WTC11 (cell line): ENCODE results near the gene HTR4.

ENCODE experiments used
- AFF4 ChIP-seq: sonication (generic); formaldehyde crosslinking; IDR thresholded peaks from 2 replicates; pipeline ENCODE4 v1.8.1; 2023; ENCODE audit warnings: mild to moderate bottlenecking, missing genetic modification reagents, borderline replicate concordance
- CTCF ChIP-seq: fragments of 200-600 bp; IDR thresholded peaks from 2 replicates; pipeline ENCODE4 v1.8.0; 2022; ENCODE audit warnings: antibody characterized with exemption
- FOXP1 ChIP-seq: sonication (generic); formaldehyde crosslinking; IDR thresholded peaks from 2 replicates; pipeline ENCODE4 v1.8.0; 2022; ENCODE audit warnings: missing genetic modification reagents, mild to moderate bottlenecking, moderate library complexity, borderline replicate concordance
- JUN ChIP-seq: sonication (generic); formaldehyde crosslinking; IDR thresholded peaks from 2 replicates; pipeline ENCODE4 v1.8.0; 2023; ENCODE audit warnings: mild to moderate bottlenecking, missing genetic modification reagents
- MAX ChIP-seq: sonication (generic); formaldehyde crosslinking; IDR thresholded peaks from 2 replicates; pipeline ENCODE4 v1.8.0; 2022; ENCODE audit warnings: mild to moderate bottlenecking, missing genetic modification reagents
- RELA ChIP-seq: sonication (generic); formaldehyde crosslinking; IDR thresholded peaks from 2 replicates; pipeline ENCODE4 v1.8.1; 2022; ENCODE audit warnings: missing genetic modification reagents, mild to moderate bottlenecking, borderline replicate concordance
- TP53 ChIP-seq: sonication (generic); formaldehyde crosslinking; IDR thresholded peaks from 2 replicates; pipeline ENCODE4 v1.8.1; 2023; ENCODE audit warnings: mild to moderate bottlenecking, missing genetic modification reagents
- ZNF512 ChIP-seq: sonication (generic); formaldehyde crosslinking; IDR thresholded peaks from 2 replicates; pipeline ENCODE4 v1.8.1; 2022; ENCODE audit warnings: missing genetic modification reagents, borderline replicate concordance
- ZNF532 ChIP-seq: fragments of 250-450 bp; sonication (Bioruptor Pico); IDR thresholded peaks from 2 replicates; pipeline ENCODE4 v1.9.0; 2021; ENCODE audit warnings: mild to moderate bottlenecking, borderline replicate concordance
- TF ChIP-seq, protein P1 (sequence below): sonication (generic); formaldehyde crosslinking; IDR thresholded peaks from 2 replicates; pipeline ENCODE4 v1.8.1; 2022; ENCODE audit warnings: low read depth, missing genetic modification reagents, borderline replicate concordance

DNA sequence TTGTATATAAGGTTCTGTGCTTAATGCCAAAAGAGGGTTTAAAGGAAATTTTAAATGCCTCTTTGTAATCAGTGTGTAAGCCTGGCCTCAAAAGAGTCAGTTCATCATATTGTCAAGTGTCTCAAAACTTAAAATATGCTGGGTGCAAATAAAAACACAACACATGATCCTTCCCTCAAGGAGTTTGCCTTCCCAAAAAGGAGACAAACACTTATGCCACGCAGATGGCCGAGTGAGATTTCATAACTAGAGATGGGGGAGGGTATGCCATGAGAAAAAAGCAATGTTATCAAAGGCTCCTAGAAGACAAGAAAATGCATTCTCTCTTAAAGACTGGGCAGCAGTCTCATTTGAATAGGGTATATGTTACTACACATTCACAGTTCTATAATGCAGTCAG, 215.4 kb downstream of the HTR4 start:
- TF ChIP-seq CTCF: no peak
- TF ChIP-seq TP53 (CRISPR knock-in tag): no peak
- TF ChIP-seq JUN (CRISPR knock-in tag): no peak
- no peak for TF ChIP-seq AFF4 (CRISPR knock-in tag)
- no peak for TF ChIP-seq FOXP1 (CRISPR knock-in tag)
- no peak for TF ChIP-seq RELA (CRISPR knock-in tag)
- no peak for TF ChIP-seq MAX (CRISPR knock-in tag)
- TF ChIP-seq ZNF512 (CRISPR knock-in tag): no peak
- no peak for TF ChIP-seq ZNF532 (CRISPR knock-in tag)
- TF ChIP-seq, protein P1, sequence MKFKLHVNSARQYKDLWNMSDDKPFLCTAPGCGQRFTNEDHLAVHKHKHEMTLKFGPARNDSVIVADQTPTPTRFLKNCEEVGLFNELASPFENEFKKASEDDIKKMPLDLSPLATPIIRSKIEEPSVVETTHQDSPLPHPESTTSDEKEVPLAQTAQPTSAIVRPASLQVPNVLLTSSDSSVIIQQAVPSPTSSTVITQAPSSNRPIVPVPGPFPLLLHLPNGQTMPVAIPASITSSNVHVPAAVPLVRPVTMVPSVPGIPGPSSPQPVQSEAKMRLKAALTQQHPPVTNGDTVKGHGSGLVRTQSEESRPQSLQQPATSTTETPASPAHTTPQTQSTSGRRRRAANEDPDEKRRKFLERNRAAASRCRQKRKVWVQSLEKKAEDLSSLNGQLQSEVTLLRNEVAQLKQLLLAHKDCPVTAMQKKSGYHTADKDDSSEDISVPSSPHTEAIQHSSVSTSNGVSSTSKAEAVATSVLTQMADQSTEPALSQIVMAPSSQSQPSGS (CRISPR knock-in tag): no peak
